ENCODE results near the gene MACROD2.

Gene MACROD2

DNA sequence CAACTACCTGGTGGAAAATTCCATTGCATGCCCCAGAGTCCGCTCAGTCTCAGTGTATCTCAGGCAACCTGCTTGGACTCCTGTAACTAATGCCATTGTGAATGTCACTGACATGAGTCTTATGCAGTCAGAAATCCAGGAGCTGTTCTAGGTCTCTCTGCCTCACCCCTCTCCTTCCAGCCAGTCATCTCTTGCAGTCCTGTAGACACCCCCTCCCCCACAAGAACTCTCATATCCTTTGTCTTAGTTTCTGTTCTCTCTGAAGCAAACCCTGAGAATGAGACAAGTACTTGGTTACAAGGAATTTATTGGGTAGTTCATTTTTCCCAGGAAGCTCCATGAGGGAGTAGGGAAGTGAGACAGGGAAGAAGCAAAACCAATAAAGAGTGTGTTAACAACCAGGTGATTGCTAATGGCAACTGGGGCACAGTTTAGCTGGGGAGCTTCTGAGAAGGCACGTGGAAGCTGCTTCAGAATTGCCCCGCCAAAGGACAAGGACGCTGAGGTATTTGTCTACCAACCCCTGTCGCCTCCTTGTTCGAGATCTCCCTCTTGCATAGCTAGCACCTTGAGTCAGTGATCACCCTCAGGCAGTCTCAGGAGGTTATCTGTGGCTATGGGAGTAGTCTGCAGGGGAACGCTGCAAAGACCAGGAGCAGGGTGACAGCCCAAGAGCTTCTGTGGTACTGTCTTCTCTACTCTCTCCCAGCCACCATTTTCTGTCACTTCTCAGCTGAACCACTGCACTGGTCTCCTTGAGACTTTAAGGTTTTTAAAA lies 1253.5 kb downstream of the MACROD2 start (continued):
- TF ChIP-seq TSHZ2 (CRISPR knock-in tag; IDR thresholded peaks at IDR 0.05) (no peak), TOX (CRISPR knock-in tag; IDR thresholded peaks at IDR 0.05; ENCODE audit: borderline replicate concordance) (no peak), ZNF70 (CRISPR knock-in tag; IDR thresholded peaks at IDR 0.05) (no peak), BACH2 (CRISPR knock-in tag; IDR thresholded peaks at IDR 0.05; ENCODE audit: borderline replicate concordance) (no peak), SNAI2 (CRISPR knock-in tag; IDR thresholded peaks at IDR 0.05) (no peak), POU6F1 (CRISPR knock-in tag; IDR thresholded peaks at IDR 0.05; ENCODE audit: borderline replicate concordance, low read depth) (no peak), ARNTL (CRISPR knock-in tag; IDR thresholded peaks at IDR 0.05; ENCODE audit: borderline replicate concordance, low read depth) (no peak), RARB (CRISPR knock-in tag; IDR thresholded peaks at IDR 0.05) (no peak)
- TF ChIP-seq, protein P1, sequence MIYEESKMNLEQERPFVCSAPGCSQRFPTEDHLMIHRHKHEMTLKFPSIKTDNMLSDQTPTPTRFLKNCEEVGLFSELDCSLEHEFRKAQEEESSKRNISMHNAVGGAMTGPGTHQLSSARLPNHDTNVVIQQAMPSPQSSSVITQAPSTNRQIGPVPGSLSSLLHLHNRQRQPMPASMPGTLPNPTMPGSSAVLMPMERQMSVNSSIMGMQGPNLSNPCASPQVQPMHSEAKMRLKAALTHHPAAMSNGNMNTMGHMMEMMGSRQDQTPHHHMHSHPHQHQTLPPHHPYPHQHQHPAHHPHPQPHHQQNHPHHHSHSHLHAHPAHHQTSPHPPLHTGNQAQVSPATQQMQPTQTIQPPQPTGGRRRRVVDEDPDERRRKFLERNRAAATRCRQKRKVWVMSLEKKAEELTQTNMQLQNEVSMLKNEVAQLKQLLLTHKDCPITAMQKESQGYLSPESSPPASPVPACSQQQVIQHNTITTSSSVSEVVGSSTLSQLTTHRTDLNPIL (CRISPR knock-in tag; IDR thresholded peaks at IDR 0.05; ENCODE audit: low read depth), result no peak

- no peak for ATAC-seq
- TF ChIP-seq TOX (CRISPR knock-in tag; IDR thresholded peaks at IDR 0.05; ENCODE audit: borderline replicate concordance) (no peak), RARB (CRISPR knock-in tag; IDR thresholded peaks at IDR 0.05) (no peak), ZFP3 (CRISPR knock-in tag; IDR thresholded peaks at IDR 0.05) (no peak), PATZ1 (CRISPR knock-in tag; IDR thresholded peaks at IDR 0.05; ENCODE audit: borderline replicate concordance) (no peak), ZC3H10 (CRISPR knock-in tag; IDR thresholded peaks at IDR 0.05) (no peak), ZNF565 (CRISPR knock-in tag; conservative IDR thresholded peaks at IDR 0.05; ENCODE audit: low read depth) (no peak), SNAI2 (CRISPR knock-in tag; IDR thresholded peaks at IDR 0.05) (no peak)
Measured at GRCh38 chr20:15251171-15251570, 1255.9 kb downstream of the MACROD2 start.

- no peak for TF ChIP-seq TSHZ2 (CRISPR knock-in tag; IDR thresholded peaks at IDR 0.05)
- no peak for TF ChIP-seq ESRRG (CRISPR knock-in tag; IDR thresholded peaks at IDR 0.05)
- no peak for TF ChIP-seq SNAI2 (CRISPR knock-in tag; IDR thresholded peaks at IDR 0.05)
- no peak for ATAC-seq
Measured at GRCh38 chr20:15252304-15252703, 1257.0 kb downstream of the MACROD2 start.

GRCh38 chr20:15253431-15253830 lies 1258.1 kb downstream of the MACROD2 start:
- TF ChIP-seq RARB (CRISPR knock-in tag; IDR thresholded peaks at IDR 0.05) (no peak), CSRNP3 (CRISPR knock-in tag; IDR thresholded peaks at IDR 0.05) (no peak), ZNF70 (CRISPR knock-in tag; IDR thresholded peaks at IDR 0.05) (no peak), ZNF8 (CRISPR knock-in tag; IDR thresholded peaks at IDR 0.05) (no peak)
- TF ChIP-seq, protein P1 (CRISPR knock-in tag; IDR thresholded peaks at IDR 0.05; ENCODE audit: low read depth), result no peak

More at GRCh38 chr20:15253431-15253830, 1258.1 kb downstream of the MACROD2 start:
- no peak for ATAC-seq
